Dendritic cell treated with granulocyte-macrophage colony-stimulating factor and Interleukin-4, amounts not matched to agents 40 ng/mL and 50 ng/mL, for 4 days (primary cell): ENCODE results near the gene LIN54.

ENCODE experiments used
- H3K27ac Mint-ChIP-seq: one replicate; pipeline ENCODE4 v1.8.0; 2022; ENCODE audit warnings: mild to moderate bottlenecking, mixed read lengths
- H3K27me3 Mint-ChIP-seq: one replicate; pipeline ENCODE4 v1.8.0; 2022; ENCODE audit warnings: mild to moderate bottlenecking, mixed read lengths
- H3K36me3 Mint-ChIP-seq: one replicate; pipeline ENCODE4 v1.8.0; 2022; ENCODE audit warnings: low read depth, mixed read lengths
- H3K4me1 Mint-ChIP-seq: one replicate; pipeline ENCODE4 v1.8.0; 2022; ENCODE audit warnings: low read depth, mixed read lengths
- H3K4me3 Mint-ChIP-seq: one replicate; pipeline ENCODE4 v1.8.0; 2022; ENCODE audit warnings: mild to moderate bottlenecking, moderate library complexity, mixed read lengths
- H3K9me3 Mint-ChIP-seq: one replicate; pipeline ENCODE4 v1.8.0; 2022; ENCODE audit warnings: mixed read lengths
- intact Hi-C: fragments of 100-400 bp; cut with micrococcal nuclease; formaldehyde crosslinking; loops from one replicate; pipeline ENCODE4 v1.15.0; 2022

Gene LIN54

DNA sequence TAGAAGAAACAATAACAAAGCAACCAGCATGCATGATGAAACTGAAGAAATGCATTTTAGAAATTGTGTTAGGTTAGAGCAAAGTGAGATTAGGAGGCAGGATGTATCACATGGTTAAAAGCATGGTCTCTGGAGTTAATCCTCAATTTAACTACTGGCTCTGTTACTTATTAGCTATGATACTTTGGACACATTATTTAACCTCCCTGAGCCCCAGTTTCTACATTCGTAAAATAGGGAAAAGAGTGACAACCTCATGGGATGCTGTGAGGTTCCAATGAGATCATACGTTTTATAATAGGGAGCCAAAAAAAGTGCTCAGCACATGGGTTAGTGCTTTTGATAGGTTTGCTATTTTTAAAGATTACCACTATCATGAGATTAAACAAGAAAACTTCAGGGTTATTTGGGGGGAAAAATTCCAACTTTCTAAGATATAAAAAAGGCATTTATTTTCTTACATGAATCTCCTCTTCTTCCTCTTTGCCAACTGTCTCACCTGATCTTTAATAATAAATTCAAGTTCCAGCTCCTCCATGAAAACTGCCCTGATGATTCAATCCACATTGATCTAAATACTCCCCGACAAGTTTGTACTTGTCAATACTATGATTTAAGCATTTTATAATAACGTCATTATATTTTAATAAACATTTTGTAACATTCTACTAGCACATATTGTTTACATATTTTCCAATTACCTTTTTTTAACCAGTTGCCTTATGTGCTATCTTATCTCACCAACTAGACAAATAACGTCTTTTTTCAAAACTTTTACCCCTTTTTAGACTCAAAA, 124.3 kb downstream of the LIN54 start:
- H3K27me3 Mint-ChIP-seq, result no peaks in the 10 kb centered on the region
- no peak overlapping the region for H3K4me3 Mint-ChIP-seq
- peaks cover 43% of the 10 kb centered on the region for H3K36me3 Mint-ChIP-seq
- peaks cover 29% of the 10 kb centered on the region for H3K4me1 Mint-ChIP-seq
- intact Hi-C loops, result no loop called here
- H3K9me3 Mint-ChIP-seq, result no peaks in the 10 kb centered on the region
- H3K27ac Mint-ChIP-seq, result no peak overlapping the region

DNA sequence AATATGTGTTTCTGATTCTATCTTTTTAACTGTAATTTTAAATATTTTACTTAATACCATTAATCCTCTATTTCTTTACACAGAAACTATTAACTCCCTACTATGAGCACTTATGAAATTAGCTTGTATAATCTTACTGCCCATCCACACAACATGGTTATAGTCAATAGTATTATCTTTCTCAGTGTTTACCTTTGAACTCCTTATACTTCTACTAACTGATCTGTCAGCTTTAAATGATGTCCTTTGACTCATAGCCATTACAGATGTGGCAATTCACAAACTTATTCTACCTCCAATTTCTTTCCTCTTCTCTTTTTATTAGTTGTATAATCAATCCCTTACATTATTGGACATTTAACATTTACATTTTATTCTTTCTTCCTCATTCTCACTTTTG, 125.2 kb downstream of the LIN54 start:
- no peak overlapping the region for H3K27ac Mint-ChIP-seq

More for the DNA sequence above, 125.2 kb downstream of the LIN54 start:
- Mint-ChIP-seq H3K4me1 (peaks cover 28% of the 10 kb centered on the region), H3K4me3 (no peak overlapping the region), H3K9me3 (no peaks in the 10 kb centered on the region), H3K36me3 (peaks cover 43% of the 10 kb centered on the region), H3K27me3 (no peaks in the 10 kb centered on the region)
- intact Hi-C loops, result no loop called here
